ENCODE measurements around the gene TTC29.

The TTC29 gene

GRCh38 chr4:146945556-146946374 lies at the start of gene TTC29:
TTC29 (minus strand) TSS chr4:146945864; CDS start chr4:146939895, 5,969 bp downstream.
- no peak for FAIRE-seq

- FAIRE-seq: no peak
Observed at GRCh38 chr4:146981651-146982050, 36.0 kb upstream of the TTC29 start.

DNA sequence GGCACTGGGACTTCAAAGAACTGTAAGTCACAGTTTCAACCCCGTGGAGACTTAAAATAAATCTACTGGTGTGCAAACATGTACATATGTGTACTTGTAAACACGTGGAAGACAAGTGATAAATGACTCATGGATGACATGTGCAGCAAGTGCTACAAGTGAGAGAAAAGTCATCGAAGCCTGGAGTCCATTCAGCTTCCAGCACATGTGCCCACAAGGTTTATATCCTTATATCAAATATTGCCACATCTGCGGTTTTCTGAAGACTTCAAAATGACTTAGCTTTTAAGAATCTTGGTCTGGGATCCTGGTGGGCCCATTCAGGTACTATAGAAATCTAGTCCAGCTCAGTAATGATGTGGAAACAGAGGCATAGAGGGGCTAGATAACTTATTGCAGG lies 33.0 kb upstream of the TTC29 start:
- FAIRE-seq: no peak

- no peak for FAIRE-seq
Observed at GRCh38 chr4:146976145-146976544, 30.5 kb upstream of the TTC29 start.

- no peak for FAIRE-seq
Observed at GRCh38 chr4:146975527-146975926, 29.9 kb upstream of the TTC29 start.

- FAIRE-seq: no peak
Observed at GRCh38 chr4:146975036-146975435, 29.4 kb upstream of the TTC29 start.

DNA sequence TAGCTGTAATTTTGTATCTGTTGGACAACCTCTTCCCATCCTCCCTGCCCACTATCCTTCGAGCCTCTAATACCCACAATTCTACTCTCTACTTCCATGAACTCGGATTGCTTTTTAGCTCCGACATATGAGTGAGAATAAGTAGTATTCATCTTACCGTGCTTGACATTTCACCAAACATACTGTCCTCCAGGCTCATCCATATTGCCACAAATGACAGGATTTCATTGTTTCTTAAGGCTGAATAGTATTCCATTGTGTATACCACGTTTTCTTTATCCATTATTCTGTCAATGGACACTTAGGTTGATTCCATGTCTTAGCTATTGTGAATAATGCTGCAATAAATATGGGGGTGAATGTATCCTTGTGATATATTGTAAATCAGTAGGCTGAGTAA lies 26.4 kb upstream of the TTC29 start:
- no peak for FAIRE-seq

- no peak for FAIRE-seq
Observed at GRCh38 chr4:146969126-146969525, 23.5 kb upstream of the TTC29 start.

GRCh38 chr4:146960634-146961033 lies 15.0 kb upstream of the TTC29 start:
- no peak for FAIRE-seq

DNA sequence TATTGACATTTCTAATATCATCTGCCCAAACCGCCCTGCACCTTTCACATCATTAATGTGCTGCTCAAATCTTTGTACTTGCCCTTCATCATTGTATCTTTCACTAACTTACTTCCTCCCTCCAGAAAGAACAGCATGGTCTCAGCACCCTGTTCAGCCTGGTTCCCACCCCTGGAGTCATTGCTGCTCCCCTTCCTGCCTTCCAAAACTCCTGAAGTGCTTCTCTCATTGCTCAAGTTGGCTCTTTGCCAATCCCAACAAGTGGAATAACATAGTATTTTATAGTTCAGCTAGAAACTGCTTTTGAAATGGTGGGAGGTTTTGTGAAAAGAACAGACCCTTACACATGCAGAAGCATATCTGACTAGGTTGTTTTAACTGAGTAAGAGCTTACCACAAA lies 14.0 kb upstream of the TTC29 start:
- no peak for FAIRE-seq

DNA sequence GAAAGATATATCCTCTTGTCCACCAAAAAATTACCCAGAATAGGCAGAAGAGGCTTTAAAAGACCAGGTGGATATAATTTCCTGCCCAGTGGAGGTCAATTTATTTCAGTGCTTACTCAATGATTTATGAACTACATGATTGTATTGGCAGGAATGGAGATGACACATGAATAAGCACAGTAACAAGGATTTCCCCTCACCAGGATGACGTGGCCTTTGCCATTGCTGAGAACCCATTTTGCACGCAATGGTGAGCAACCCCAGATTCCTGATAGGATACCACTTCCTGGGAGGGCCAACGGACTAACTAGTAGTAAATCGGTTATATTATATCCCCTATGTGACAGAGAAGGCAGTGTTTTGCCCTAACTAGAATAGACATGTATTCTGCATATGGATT lies 11.6 kb upstream of the TTC29 start:
- FAIRE-seq: no peak

GRCh38 chr4:146952896-146953295 lies 7.2 kb upstream of the TTC29 start:
- FAIRE-seq: no peak

GRCh38 chr4:146949559-146949958 lies 3.9 kb upstream of the TTC29 start:
- no peak for FAIRE-seq

GRCh38 chr4:146943691-146944375 lies 1.8 kb downstream of the TTC29 start:
- no peak for FAIRE-seq

GRCh38 chr4:146932116-146932515 lies 13.5 kb downstream of the TTC29 start:
- FAIRE-seq: no peak

DNA sequence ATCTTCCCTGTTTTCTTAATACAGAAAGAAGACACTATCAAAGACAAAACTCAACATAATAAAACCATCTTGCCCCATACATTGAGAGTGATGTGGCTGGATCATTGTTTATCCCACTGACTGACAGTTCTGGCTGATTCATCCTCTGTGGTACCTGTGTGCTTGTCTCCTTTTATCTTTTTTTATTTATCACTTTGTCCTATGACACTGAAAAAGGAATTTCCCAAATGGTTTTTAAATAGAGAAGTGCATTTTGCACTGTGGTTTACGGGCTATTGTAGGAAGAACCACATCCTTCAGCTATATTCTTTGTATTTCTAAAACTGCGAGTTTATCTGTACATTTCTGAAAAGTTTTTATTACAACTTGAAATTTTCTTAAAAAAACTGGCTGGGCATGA lies 15.0 kb downstream of the TTC29 start:
- no peak for FAIRE-seq

DNA sequence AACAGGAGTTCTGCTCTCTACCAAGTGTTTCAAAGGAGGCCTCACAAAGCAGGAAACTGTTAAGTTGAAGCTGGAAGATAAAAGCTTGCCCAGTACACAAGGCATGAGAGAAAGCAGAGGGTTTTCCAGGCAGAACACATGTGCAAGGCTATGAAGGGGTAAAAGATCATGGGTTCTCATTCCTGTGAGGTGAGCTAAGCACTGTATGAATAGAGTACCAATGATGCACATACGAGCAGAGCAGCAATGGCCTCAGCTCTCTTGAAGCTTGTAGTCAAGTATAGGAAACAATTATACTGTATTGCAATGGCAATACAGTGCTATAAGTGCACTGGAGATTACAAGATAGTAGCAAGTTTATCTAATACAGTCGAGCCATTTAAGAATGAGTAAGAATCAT lies 18.0 kb downstream of the TTC29 start:
- FAIRE-seq: no peak

GRCh38 chr4:146916479-146917076 lies 29.1 kb downstream of the TTC29 start:
- peak; percentile 79 for FAIRE-seq

- FAIRE-seq: no peak
Observed at GRCh38 chr4:146915132-146915531, 30.5 kb downstream of the TTC29 start.

GRCh38 chr4:146900295-146900694 lies 45.4 kb downstream of the TTC29 start:
- no peak for FAIRE-seq

DNA sequence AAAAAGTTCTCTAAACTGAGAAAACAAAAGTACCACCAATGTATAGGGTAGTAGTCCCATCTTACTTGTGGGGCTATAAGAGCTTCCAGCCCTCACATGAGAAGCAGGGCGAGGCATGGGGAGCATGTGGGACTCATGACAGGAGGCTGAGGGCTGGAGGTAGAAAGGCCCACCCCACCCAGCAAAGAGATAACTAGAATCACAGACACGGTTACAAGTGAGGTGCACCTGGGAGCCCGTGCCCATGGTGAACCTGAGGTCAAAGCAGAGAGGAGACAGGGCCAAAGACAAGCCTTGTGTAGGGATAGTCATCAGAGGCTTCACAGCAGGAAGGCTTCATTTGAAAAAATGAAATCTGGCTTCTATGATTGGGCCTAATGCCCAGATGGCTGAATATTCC lies 55.4 kb downstream of the TTC29 start:
- FAIRE-seq: no peak

DNA sequence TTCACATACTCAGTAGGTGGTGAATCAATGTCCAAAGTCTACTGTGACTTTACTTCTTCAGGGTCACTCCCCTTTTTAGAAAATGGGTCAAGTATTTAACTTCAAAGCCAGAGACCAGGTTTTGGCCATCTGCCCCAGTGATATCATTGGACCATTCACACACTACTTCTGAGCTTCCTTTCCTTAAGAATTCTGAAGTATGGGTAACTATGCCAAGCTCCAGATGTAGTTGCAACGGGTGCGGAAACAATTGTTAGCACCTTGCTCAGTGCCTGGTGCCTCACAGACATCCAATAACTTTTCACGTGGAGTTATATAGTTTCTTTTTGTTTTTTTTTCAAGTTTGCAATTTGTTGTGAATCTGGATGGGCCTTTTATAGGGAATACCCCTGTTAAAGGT lies 62.6 kb downstream of the TTC29 start:
- no peak for FAIRE-seq

GRCh38 chr4:146857298-146857697 lies 88.4 kb downstream of the TTC29 start:
- no peak for FAIRE-seq

- FAIRE-seq: no peak
Observed at GRCh38 chr4:146855761-146856160, 89.9 kb downstream of the TTC29 start.

Data from TTC549 (cell line).